Neural cell (in vitro differentiated cells): ENCODE results near the gene PLD1.

Experiments
- EP300 ChIP-seq: fragments of 450-650 bp; conservative IDR thresholded peaks from 2 replicates; pipeline ENCODE4 v1.6.1; 2014; ENCODE audit warnings: antibody characterized with exemption, mild to moderate bottlenecking, moderate library complexity; ENCODE audit not compliant: poor library complexity, severe bottlenecking
- EZH2 ChIP-seq: fragments of 200-600, 300-800 bp; shearing (Covaris generic), sonication (generic); IDR thresholded peaks from 2 replicates; pipeline ENCODE4 v1.6.1; 2014; ENCODE audit warnings: antibody characterized with exemption, low read length, borderline replicate concordance, mild to moderate bottlenecking; ENCODE audit not compliant: insufficient read depth, poor library complexity, severe bottlenecking
- POLR2AphosphoS5 ChIP-seq: IDR thresholded peaks from 2 replicates; pipeline ENCODE4 v1.6.1; 2012
- SMC3 ChIP-seq: fragments of 450-650 bp; conservative IDR thresholded peaks from 2 replicates; pipeline ENCODE4 v1.6.1; 2014; ENCODE audit warnings: antibody characterized with exemption, mild to moderate bottlenecking, moderate library complexity; ENCODE audit not compliant: poor library complexity
- TF ChIP-seq, protein P1 (sequence below): fragments of 450-650 bp; IDR thresholded peaks from 2 replicates; pipeline ENCODE4 v1.5.1; 2014; ENCODE audit warnings: antibody characterized with exemption, mild to moderate bottlenecking, moderate library complexity; ENCODE audit not compliant: poor library complexity, severe bottlenecking
- TF ChIP-seq, protein P2 (sequence below): IDR thresholded peaks from 2 replicates; pipeline ENCODE4 v1.6.1; 2012; ENCODE audit warnings: borderline replicate concordance

DNA sequence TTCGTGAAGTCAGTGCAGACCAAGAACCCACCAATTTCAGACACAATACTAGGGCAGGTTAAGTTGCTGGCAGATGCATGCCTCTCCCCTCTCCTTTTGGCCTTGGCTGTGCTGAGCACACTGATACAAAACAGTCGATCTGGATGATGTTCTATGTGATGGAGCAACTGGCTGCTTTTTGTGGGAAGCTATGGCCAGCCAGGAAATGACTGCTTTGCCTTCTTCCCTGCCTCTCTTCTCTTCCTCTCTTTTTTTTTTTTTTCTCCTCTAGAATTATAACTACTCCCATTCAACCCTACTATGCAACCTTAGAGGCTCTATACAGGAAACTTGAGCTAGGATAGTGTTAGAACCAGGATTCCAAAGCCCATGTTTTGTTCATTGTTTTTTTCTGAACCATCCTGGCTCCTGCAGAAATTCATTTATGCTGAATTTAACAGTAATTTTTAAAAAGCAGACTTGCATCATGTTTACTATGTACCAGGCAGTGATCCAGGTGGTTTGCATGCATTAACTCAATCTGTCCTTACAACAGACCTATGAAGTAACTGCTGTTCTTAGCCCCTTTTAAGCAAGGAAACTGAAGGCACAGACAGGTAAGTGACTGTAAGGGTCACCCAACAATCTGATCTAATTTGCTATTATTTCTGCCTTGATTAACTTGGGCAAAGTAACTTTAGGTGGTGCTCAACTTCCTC is 62.9 kb downstream of the PLD1 start:
- TF ChIP-seq, protein P1, sequence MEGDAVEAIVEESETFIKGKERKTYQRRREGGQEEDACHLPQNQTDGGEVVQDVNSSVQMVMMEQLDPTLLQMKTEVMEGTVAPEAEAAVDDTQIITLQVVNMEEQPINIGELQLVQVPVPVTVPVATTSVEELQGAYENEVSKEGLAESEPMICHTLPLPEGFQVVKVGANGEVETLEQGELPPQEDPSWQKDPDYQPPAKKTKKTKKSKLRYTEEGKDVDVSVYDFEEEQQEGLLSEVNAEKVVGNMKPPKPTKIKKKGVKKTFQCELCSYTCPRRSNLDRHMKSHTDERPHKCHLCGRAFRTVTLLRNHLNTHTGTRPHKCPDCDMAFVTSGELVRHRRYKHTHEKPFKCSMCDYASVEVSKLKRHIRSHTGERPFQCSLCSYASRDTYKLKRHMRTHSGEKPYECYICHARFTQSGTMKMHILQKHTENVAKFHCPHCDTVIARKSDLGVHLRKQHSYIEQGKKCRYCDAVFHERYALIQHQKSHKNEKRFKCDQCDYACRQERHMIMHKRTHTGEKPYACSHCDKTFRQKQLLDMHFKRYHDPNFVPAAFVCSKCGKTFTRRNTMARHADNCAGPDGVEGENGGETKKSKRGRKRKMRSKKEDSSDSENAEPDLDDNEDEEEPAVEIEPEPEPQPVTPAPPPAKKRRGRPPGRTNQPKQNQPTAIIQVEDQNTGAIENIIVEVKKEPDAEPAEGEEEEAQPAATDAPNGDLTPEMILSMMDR = no peak
- TF ChIP-seq, protein P2, sequence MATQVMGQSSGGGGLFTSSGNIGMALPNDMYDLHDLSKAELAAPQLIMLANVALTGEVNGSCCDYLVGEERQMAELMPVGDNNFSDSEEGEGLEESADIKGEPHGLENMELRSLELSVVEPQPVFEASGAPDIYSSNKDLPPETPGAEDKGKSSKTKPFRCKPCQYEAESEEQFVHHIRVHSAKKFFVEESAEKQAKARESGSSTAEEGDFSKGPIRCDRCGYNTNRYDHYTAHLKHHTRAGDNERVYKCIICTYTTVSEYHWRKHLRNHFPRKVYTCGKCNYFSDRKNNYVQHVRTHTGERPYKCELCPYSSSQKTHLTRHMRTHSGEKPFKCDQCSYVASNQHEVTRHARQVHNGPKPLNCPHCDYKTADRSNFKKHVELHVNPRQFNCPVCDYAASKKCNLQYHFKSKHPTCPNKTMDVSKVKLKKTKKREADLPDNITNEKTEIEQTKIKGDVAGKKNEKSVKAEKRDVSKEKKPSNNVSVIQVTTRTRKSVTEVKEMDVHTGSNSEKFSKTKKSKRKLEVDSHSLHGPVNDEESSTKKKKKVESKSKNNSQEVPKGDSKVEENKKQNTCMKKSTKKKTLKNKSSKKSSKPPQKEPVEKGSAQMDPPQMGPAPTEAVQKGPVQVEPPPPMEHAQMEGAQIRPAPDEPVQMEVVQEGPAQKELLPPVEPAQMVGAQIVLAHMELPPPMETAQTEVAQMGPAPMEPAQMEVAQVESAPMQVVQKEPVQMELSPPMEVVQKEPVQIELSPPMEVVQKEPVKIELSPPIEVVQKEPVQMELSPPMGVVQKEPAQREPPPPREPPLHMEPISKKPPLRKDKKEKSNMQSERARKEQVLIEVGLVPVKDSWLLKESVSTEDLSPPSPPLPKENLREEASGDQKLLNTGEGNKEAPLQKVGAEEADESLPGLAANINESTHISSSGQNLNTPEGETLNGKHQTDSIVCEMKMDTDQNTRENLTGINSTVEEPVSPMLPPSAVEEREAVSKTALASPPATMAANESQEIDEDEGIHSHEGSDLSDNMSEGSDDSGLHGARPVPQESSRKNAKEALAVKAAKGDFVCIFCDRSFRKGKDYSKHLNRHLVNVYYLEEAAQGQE = no peak
- no peak for TF ChIP-seq EZH2
- TF ChIP-seq POLR2AphosphoS5 = no peak
- no peak for TF ChIP-seq SMC3
- no peak for TF ChIP-seq EP300
